ENCODE data around the gene PSD2. TPM values are rescaled to one million over a fixed set of nuclear protein-coding genes. Genes with fewer than 3 reads are reported as not detected.

The PSD2 gene
- total and polyA plus RNA-seq, 5 donors from 2014 or later: not detected

DNA sequence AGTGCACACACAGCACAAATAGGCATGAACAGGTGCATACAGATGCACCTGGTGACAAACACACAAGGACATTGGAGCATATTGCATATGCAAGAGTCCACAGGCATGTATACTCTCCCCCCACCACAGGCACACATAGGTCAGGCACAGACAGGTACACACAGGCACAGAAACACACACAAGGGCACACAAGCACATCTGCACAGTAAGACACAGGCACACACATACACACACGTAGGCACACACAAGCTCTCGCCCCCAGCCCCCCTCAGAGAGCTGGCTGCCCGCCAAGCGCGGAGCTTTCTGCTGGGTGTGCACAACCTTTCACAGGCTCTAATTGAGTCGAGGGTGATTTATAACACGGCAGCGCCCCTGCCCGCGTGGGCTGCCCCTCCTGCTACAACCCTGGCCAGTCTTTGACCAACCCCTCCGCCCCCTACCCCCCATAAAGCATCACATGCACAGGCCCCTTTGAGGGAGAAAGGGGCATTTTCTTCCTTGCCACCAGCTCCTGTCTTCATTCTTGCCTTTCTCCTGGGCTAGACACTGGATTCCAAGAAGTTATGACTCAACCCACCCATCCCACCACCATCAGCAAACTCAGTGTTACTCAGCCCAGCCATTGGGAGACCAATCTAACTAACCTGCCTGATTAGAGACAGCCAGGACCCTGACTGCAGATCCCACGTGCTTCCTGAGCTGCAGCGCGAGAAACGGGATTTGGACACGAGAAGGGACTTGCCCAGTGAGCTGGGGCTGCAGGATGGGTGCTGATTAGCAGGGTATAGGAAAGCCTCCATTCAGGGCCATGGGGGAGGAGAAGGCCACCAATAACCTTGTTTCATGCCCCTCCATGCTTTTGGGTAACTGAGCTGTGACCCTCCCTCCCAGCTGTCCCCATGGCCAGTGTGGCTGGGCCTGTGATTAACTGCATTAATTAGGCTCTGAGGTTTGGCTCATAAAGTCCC, 42.8 kb upstream of the PSD2 start:
- ATAC-seq (ENCODE audit: low read depth in 2 of 2): no peak

DNA sequence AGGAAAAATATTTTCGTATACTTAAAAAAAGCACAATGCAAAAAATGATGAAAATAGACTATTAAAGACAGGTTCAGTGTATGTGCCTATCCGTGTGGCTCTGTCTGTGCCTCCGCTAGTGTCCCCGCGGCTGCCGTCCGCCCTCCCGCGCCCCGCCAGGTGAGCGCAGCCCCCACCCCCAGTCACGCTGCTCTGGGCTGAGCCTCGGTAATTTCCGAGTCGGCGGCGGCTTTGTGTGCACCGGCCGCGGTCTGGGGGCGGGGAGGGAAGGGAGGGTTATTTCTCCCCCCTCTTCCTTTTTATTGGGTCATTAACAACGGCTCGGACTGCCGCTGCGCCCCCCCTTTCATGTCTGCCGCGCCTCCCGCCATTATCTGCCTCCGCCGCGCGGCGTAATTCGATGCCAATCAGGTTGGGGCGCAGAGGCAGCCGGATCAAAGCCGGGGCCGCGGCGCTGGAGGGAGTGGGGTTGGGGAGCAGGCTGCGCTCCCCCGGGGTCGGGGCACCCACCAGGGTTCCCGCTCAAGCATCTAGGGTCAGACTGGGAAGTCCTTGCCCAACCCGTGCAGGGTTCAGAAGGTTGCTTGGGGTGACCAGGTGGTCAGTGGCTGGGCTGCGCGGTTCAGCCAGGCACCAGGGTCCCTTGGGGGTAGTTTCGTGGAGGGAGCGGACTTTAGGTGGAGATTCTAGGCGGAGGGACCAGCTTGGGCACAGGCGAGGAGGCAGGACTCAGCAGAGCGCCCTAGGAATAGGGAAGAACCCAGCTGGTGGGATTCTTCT, 39.5 kb upstream of the PSD2 start:
- Mint-ChIP-seq H3K27me3 (peaks cover 17% of the 10 kb centered on the region), H3K36me3 (no peaks in the 10 kb centered on the region), H3K27ac (no peak overlapping the region), H3K4me1 (peaks cover 0 to 20% (median 6%) of the 10 kb centered on the region in 4 donors), H3K9me3 (peaks cover 0 to 3% (median 0%) of the 10 kb centered on the region in 7 donors), H3K4me3 (peak overlapping the region in 3 of 4 donors; percentile 28 to 64 (median 37))
- Histone ChIP-seq H3K36me3 (ENCODE audit: control insufficient read depth, insufficient read depth, low read length) (no peaks in the 10 kb centered on the region), H3K4me3 (ENCODE audit: low read depth, low read length) (no peak overlapping the region), H3K27ac (ENCODE audit: insufficient read depth, low read length, poor library complexity, severe bottlenecking) (no peak overlapping the region), H3K4me1 (ENCODE audit: control insufficient read depth, insufficient read depth, low read length, poor library complexity, severe bottlenecking) (peaks cover 10% of the 10 kb centered on the region), H3K27me3 (ENCODE audit: control insufficient read depth, insufficient read depth, low read length) (peaks cover 10% of the 10 kb centered on the region), H3K9me3 (ENCODE audit: control insufficient read depth in 2 of 2, low read length in 2 of 2) (no peaks in the 10 kb centered on the region)
- ATAC-seq (ENCODE audit: low read depth in 2 of 2): peak in 1 of 2 donors; percentile 46
- DNase-seq: no peak

More for the DNA sequence above, 42.8 kb upstream of the PSD2 start:
- no peak overlapping the region for H3K27ac ChIP-seq (ENCODE audit: insufficient read depth, low read length, poor library complexity, severe bottlenecking)
- Mint-ChIP-seq H3K9me3 (peaks cover 0 to 3% (median 0%) of the 10 kb centered on the region in 7 donors), H3K36me3 (no peaks in the 10 kb centered on the region), H3K27me3 (peaks cover 38% of the 10 kb centered on the region), H3K4me1 (peaks cover 0 to 26% (median 7%) of the 10 kb centered on the region in 4 donors), H3K27ac (no peak overlapping the region), H3K4me3 (no peak overlapping the region)
- peaks cover 16% of the 10 kb centered on the region for H3K4me1 ChIP-seq (ENCODE audit: control insufficient read depth, insufficient read depth, low read length, poor library complexity, severe bottlenecking)
- H3K27me3 ChIP-seq (ENCODE audit: control insufficient read depth, insufficient read depth, low read length): peaks cover 10% of the 10 kb centered on the region
- DNase-seq: no peak
- H3K9me3 ChIP-seq (ENCODE audit: control insufficient read depth in 2 of 2, low read length in 2 of 2): no peaks in the 10 kb centered on the region
- no peak overlapping the region for H3K4me3 ChIP-seq (ENCODE audit: low read depth, low read length)
- H3K36me3 ChIP-seq (ENCODE audit: control insufficient read depth, insufficient read depth, low read length): no peaks in the 10 kb centered on the region

DNA sequence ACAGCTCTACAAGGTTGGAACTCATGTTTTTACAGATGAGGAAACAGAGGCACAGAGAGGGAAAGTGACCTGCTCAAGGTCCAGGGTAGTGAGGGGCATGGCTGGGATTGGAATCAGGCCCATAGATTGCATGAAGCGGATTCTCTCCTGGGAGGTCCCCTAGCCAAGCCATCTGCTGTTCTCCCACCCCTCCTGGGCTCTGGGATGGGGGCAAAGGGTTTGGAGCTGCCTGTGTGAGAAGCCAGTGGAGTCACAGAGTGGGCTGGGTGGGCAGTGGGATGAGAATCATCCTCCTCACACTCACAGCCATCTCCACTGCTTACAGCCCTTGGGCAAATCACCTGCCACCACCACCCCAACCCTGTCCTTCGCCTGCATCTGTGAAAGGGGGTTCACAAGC, 38.6 kb upstream of the PSD2 start:
- ATAC-seq (ENCODE audit: low read depth in 2 of 2) (no peak), DNase-seq (no peak)
- Mint-ChIP-seq H3K36me3 (no peaks in the 10 kb centered on the region), H3K4me3 (no peak overlapping the region), H3K27me3 (peaks cover 15% of the 10 kb centered on the region), H3K27ac (no peak overlapping the region), H3K9me3 (peaks cover 0 to 3% (median 0%) of the 10 kb centered on the region in 7 donors), H3K4me1 (peaks cover 0 to 20% (median 6%) of the 10 kb centered on the region in 4 donors)
- Histone ChIP-seq H3K4me1 (ENCODE audit: control insufficient read depth, insufficient read depth, low read length, poor library complexity, severe bottlenecking) (peaks cover 10% of the 10 kb centered on the region), H3K4me3 (ENCODE audit: low read depth, low read length) (no peak overlapping the region), H3K27ac (ENCODE audit: insufficient read depth, low read length, poor library complexity, severe bottlenecking) (no peak overlapping the region), H3K27me3 (ENCODE audit: control insufficient read depth, insufficient read depth, low read length) (peaks cover 10% of the 10 kb centered on the region), H3K36me3 (ENCODE audit: control insufficient read depth, insufficient read depth, low read length) (no peaks in the 10 kb centered on the region), H3K9me3 (ENCODE audit: control insufficient read depth in 2 of 2, low read length in 2 of 2) (no peaks in the 10 kb centered on the region)

DNA sequence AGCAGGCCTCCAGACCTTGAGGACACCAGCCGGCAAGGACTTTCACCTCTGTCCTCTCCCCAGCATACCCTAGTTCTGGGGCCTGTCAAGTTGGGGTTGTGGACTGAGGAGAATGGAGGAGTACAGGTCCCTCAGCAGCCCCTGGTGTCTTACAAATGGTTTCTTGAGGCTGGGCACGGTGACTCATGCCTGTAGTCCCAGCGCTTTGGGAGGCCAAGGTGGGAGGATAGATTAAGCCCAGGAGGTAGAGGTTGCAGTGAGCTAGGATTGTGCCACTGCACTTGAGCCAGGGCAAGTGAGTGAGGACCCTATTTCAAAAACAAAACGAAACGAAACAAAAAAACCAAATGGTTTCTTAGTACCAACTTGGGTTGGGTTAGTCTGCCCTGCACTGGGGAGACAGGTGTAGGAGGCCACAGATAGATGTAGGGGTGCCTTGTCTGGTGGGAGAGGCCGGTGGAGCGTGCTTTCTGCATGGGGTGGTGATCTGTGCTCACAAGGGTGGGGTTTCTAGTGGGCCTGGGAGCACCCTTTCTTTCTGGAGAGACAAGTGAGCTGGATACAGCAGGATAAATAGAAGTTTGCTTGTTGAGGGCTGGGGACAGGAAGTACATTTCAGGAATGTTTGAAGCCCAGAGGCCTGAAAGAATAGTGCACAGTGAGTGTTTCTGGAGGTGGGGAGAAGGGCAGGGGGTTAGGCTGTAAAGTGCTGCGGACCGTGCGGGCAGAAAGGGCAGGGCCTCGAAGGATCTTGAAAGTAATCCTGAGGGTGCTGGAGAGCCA, 37.7 kb upstream of the PSD2 start:
- H3K4me1 Mint-ChIP-seq: peaks cover 0 to 20% (median 6%) of the 10 kb centered on the region in 4 donors
- ATAC-seq (ENCODE audit: low read depth in 2 of 2) (no peak), DNase-seq (no peak)
- peaks cover 0 to 3% (median 0%) of the 10 kb centered on the region in 7 donors for H3K9me3 Mint-ChIP-seq
- no peak overlapping the region for H3K4me3 ChIP-seq (ENCODE audit: low read depth, low read length)
- H3K27me3 Mint-ChIP-seq: peaks cover 20% of the 10 kb centered on the region
- peaks cover 7% of the 10 kb centered on the region for H3K27me3 ChIP-seq (ENCODE audit: control insufficient read depth, insufficient read depth, low read length)
- no peaks in the 10 kb centered on the region for H3K36me3 ChIP-seq (ENCODE audit: control insufficient read depth, insufficient read depth, low read length)
- peaks cover 10% of the 10 kb centered on the region for H3K4me1 ChIP-seq (ENCODE audit: control insufficient read depth, insufficient read depth, low read length, poor library complexity, severe bottlenecking)
- no peak overlapping the region for H3K4me3 Mint-ChIP-seq
- no peaks in the 10 kb centered on the region for H3K36me3 Mint-ChIP-seq
- peak overlapping the region in 2 of 3 donors; percentile 28 to 43 for H3K27ac Mint-ChIP-seq
- H3K27ac ChIP-seq (ENCODE audit: insufficient read depth, low read length, poor library complexity, severe bottlenecking): no peak overlapping the region
- H3K9me3 ChIP-seq (ENCODE audit: control insufficient read depth in 2 of 2, low read length in 2 of 2): no peaks in the 10 kb centered on the region

DNA sequence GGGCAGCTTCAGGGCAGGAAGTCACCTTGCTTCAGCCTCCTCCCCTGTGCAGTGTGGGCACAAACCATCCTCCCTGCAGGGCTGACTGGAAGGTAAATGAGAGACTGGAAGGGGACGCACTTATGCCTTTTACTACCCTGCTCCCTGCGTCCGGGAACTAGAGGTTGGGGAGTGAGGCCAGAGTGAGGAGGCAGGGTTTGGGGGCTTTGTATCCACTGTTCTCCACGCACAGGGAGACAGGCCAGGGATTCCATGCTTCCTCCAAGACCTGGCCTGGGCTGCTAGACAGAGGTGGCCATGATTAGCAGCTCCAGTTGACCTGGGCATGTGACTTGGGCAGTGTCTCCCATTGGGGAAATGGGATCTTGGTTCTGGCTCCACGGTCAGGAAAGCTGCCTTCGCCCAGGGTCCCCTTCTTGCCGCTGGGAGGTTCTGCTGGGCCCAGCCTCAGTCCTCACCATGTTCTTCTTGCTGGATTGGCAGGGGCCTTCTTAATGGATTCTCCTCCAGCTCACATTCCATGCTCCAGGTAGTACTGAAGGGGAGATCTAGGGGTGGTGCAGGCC, 37.0 kb upstream of the PSD2 start:
- H3K4me1 Mint-ChIP-seq: peaks cover 0 to 20% (median 6%) of the 10 kb centered on the region in 4 donors
- Histone ChIP-seq H3K4me3 (ENCODE audit: low read depth, low read length) (no peak overlapping the region), H3K36me3 (ENCODE audit: control insufficient read depth, insufficient read depth, low read length) (no peaks in the 10 kb centered on the region), H3K9me3 (ENCODE audit: control insufficient read depth in 2 of 2, low read length in 2 of 2) (no peaks in the 10 kb centered on the region), H3K4me1 (ENCODE audit: control insufficient read depth, insufficient read depth, low read length, poor library complexity, severe bottlenecking) (peaks cover 10% of the 10 kb centered on the region), H3K27ac (ENCODE audit: insufficient read depth, low read length, poor library complexity, severe bottlenecking) (no peak overlapping the region), H3K27me3 (ENCODE audit: control insufficient read depth, insufficient read depth, low read length) (peaks cover 8% of the 10 kb centered on the region)
- H3K4me3 Mint-ChIP-seq: no peak overlapping the region
- H3K9me3 Mint-ChIP-seq: peaks cover 0 to 3% (median 0%) of the 10 kb centered on the region in 7 donors
- peaks cover 23% of the 10 kb centered on the region for H3K27me3 Mint-ChIP-seq
- H3K27ac Mint-ChIP-seq: no peak overlapping the region
- H3K36me3 Mint-ChIP-seq: no peaks in the 10 kb centered on the region
- ATAC-seq (ENCODE audit: low read depth in 2 of 2) (no peak), DNase-seq (no peak)

DNA sequence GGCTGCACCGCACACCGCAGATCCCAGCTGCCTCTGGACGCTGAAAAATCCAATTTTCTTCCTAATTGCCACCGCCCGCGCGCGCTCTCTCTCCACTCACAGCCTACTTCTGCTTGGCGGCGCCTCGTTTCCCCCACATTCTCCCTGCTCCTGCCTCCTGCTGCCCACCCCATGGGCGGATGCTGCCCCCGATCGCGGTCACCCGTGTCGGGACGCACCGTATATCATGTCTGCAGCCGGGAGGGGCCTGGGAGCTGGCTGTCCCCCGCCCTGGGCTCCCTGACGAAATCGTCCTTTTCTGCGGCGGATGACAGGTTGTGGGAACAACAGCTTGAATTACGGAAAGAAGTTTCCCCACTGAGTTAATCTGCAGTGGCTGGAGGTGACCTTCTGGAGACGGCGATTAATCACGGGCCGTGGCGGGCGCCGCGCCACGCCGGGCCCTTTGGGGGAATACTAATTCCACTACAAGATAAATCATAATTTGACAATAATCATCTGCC, 36.3 kb upstream of the PSD2 start:
- Histone ChIP-seq H3K36me3 (ENCODE audit: control insufficient read depth, insufficient read depth, low read length) (no peaks in the 10 kb centered on the region), H3K4me3 (ENCODE audit: low read depth, low read length) (no peak overlapping the region), H3K9me3 (ENCODE audit: control insufficient read depth in 2 of 2, low read length in 2 of 2) (no peaks in the 10 kb centered on the region), H3K27me3 (ENCODE audit: control insufficient read depth, insufficient read depth, low read length) (peaks cover 12% of the 10 kb centered on the region), H3K4me1 (ENCODE audit: control insufficient read depth, insufficient read depth, low read length, poor library complexity, severe bottlenecking) (peaks cover 14% of the 10 kb centered on the region), H3K27ac (ENCODE audit: insufficient read depth, low read length, poor library complexity, severe bottlenecking) (no peak overlapping the region)
- ATAC-seq (ENCODE audit: low read depth in 2 of 2): no peak
- H3K27me3 Mint-ChIP-seq: peaks cover 25% of the 10 kb centered on the region
- H3K4me1 Mint-ChIP-seq: peaks cover 0 to 20% (median 6%) of the 10 kb centered on the region in 4 donors
- peaks cover 0 to 3% (median 0%) of the 10 kb centered on the region in 7 donors for H3K9me3 Mint-ChIP-seq
- DNase-seq: no peak
- H3K27ac Mint-ChIP-seq: no peak overlapping the region
- H3K36me3 Mint-ChIP-seq: no peaks in the 10 kb centered on the region
- no peak overlapping the region for H3K4me3 Mint-ChIP-seq
